Measurements from ENCODE around the gene TCF3.

The TCF3 gene

GRCh38 chr19:1683869-1684572 is 31.6 kb upstream of the TCF3 start:
- H3K27me3 ChIP-seq (ENCODE audit: insufficient read depth, low read length, poor library complexity) = no peaks in the 10 kb centered on the region
- TF ChIP-seq EZH2 (IDR thresholded peaks at IDR 0.05; ENCODE audit: borderline replicate concordance, low read depth, low read length, severe bottlenecking) = no peak
- TF ChIP-seq CTCF (IDR thresholded peaks at IDR 0.05; ENCODE audit: borderline replicate concordance, extremely low read depth, low read length, poor library complexity, severe bottlenecking) = no peak
- no peaks in the 10 kb centered on the region for H3K36me3 ChIP-seq (ENCODE audit: insufficient read depth, low read length)
- DNase-seq (no peak), ATAC-seq (ENCODE audit: insufficient read depth, low read depth) (no peak)
- no peaks in the 10 kb centered on the region for H3K4me1 ChIP-seq (ENCODE audit: insufficient read depth, low read length)
- no peak overlapping the region for H3K4me2 ChIP-seq (ENCODE audit: insufficient read depth, low read length)
- no peak overlapping the region for H3K4me3 ChIP-seq (ENCODE audit: low read depth in 1 of 2, low read length in 2 of 2)
- H3K27ac ChIP-seq (ENCODE audit: low read length) = no peak overlapping the region
- H2AFZ ChIP-seq (ENCODE audit: low read depth, low read length) = no peak overlapping the region
- H4K20me1 ChIP-seq (ENCODE audit: insufficient read depth, low read length) = no peaks in the 10 kb centered on the region
- no peaks in the 10 kb centered on the region for H3K79me2 ChIP-seq (ENCODE audit: insufficient read depth, low read length)
- no peaks in the 10 kb centered on the region for H3K9me3 ChIP-seq (ENCODE audit: insufficient read depth, low read length, severe bottlenecking)
- no peak overlapping the region for H3K9ac ChIP-seq (ENCODE audit: low read depth, low read length)

- TF ChIP-seq CTCF (IDR thresholded peaks at IDR 0.05; ENCODE audit: borderline replicate concordance, extremely low read depth, low read length, poor library complexity, severe bottlenecking) (no peak), EZH2 (IDR thresholded peaks at IDR 0.05; ENCODE audit: borderline replicate concordance, low read depth, low read length, severe bottlenecking) (no peak)
- Histone ChIP-seq H3K27ac (ENCODE audit: low read length) (no peak overlapping the region), H3K79me2 (ENCODE audit: insufficient read depth, low read length) (no peaks in the 10 kb centered on the region), H3K27me3 (ENCODE audit: insufficient read depth, low read length, poor library complexity) (no peaks in the 10 kb centered on the region), H2AFZ (ENCODE audit: low read depth, low read length) (no peak overlapping the region), H3K9ac (ENCODE audit: low read depth, low read length) (no peak overlapping the region), H3K4me3 (ENCODE audit: low read depth in 1 of 2, low read length in 2 of 2) (no peak overlapping the region), H3K4me1 (ENCODE audit: insufficient read depth, low read length) (no peaks in the 10 kb centered on the region), H3K4me2 (ENCODE audit: insufficient read depth, low read length) (no peak overlapping the region), H4K20me1 (ENCODE audit: insufficient read depth, low read length) (no peaks in the 10 kb centered on the region), H3K9me3 (ENCODE audit: insufficient read depth, low read length, severe bottlenecking) (no peaks in the 10 kb centered on the region), H3K36me3 (ENCODE audit: insufficient read depth, low read length) (no peaks in the 10 kb centered on the region)
- ATAC-seq (ENCODE audit: insufficient read depth, low read depth) (no peak), DNase-seq (no peak)
These were observed 28.6 kb upstream of the TCF3 start for GRCh38 chr19:1680976-1681375.

- peaks cover 2% of the 10 kb centered on the region for H3K27me3 ChIP-seq (ENCODE audit: insufficient read depth, low read length, poor library complexity)
- H3K27ac ChIP-seq (ENCODE audit: low read length) = no peak overlapping the region
- H3K9me3 ChIP-seq (ENCODE audit: insufficient read depth, low read length, severe bottlenecking) = no peaks in the 10 kb centered on the region
- no peaks in the 10 kb centered on the region for H3K79me2 ChIP-seq (ENCODE audit: insufficient read depth, low read length)
- no peaks in the 10 kb centered on the region for H3K36me3 ChIP-seq (ENCODE audit: insufficient read depth, low read length)
- no peak for TF ChIP-seq EZH2 (IDR thresholded peaks at IDR 0.05; ENCODE audit: borderline replicate concordance, low read depth, low read length, severe bottlenecking)
- no peak for TF ChIP-seq CTCF (IDR thresholded peaks at IDR 0.05; ENCODE audit: borderline replicate concordance, extremely low read depth, low read length, poor library complexity, severe bottlenecking)
- H3K4me3 ChIP-seq (ENCODE audit: low read depth in 1 of 2, low read length in 2 of 2) = no peak overlapping the region
- no peak for DNase-seq
- no peak overlapping the region for H3K9ac ChIP-seq (ENCODE audit: low read depth, low read length)
- no peaks in the 10 kb centered on the region for H3K4me1 ChIP-seq (ENCODE audit: insufficient read depth, low read length)
- no peak for ATAC-seq (ENCODE audit: insufficient read depth, low read depth)
- H2AFZ ChIP-seq (ENCODE audit: low read depth, low read length) = no peak overlapping the region
- H3K4me2 ChIP-seq (ENCODE audit: insufficient read depth, low read length) = no peak overlapping the region
- H4K20me1 ChIP-seq (ENCODE audit: insufficient read depth, low read length) = no peaks in the 10 kb centered on the region
These were observed 25.7 kb upstream of the TCF3 start for GRCh38 chr19:1678073-1678472.
